KMS-11 (cell line): ENCODE measurements around the gene UNC5CL.

Experiments used
- H2AFZ ChIP-seq: fragments of 200-600 bp; sonication (generic); 2 replicates; pipeline ENCODE4 v1.6.1; 2016; ENCODE audit warnings: antibody characterized with exemption, mixed run types, low read depth
- H3K27ac ChIP-seq: fragments of 200-600 bp; sonication (generic); 2 replicates; pipeline ENCODE4 v1.6.1; 2016; ENCODE audit warnings: mild to moderate bottlenecking, mixed run types
- H3K27me3 ChIP-seq: fragments of 200-600 bp; sonication (generic); 2 replicates; pipeline ENCODE4 v1.6.1; 2017; ENCODE audit warnings: mild to moderate bottlenecking, low read depth, mixed run types, moderate library complexity; ENCODE audit not compliant: insufficient read depth
- H3K36me3 ChIP-seq: fragments of 200-600 bp; sonication (generic); 2 replicates; pipeline ENCODE4 v1.6.1; 2017; ENCODE audit warnings: mild to moderate bottlenecking, mixed run types; ENCODE audit not compliant: insufficient read depth
- H3K4me1 ChIP-seq: fragments of 200-600 bp; sonication (generic); 2 replicates; pipeline ENCODE4 v1.6.1; 2016; ENCODE audit warnings: mild to moderate bottlenecking, low read depth, mixed run types; ENCODE audit not compliant: poor library complexity, severe bottlenecking
- H3K4me2 ChIP-seq: fragments of 200-600 bp; sonication (generic); 2 replicates; pipeline ENCODE4 v1.7.0; 2016; ENCODE audit warnings: mild to moderate bottlenecking, mixed run types
- H3K4me3 ChIP-seq: fragments of 200-600 bp; sonication (generic); IDR thresholded peaks from 2 replicates; pipeline ENCODE4 v1.6.1; 2017; ENCODE audit warnings: low read depth, low read length, mixed read lengths; ENCODE audit not compliant: insufficient read depth
- H3K79me2 ChIP-seq: fragments of 200-600 bp; sonication (generic); 2 replicates; pipeline ENCODE4 v1.6.1; 2016; ENCODE audit warnings: low read depth, mixed run types; ENCODE audit not compliant: insufficient read depth
- H3K9ac ChIP-seq: fragments of 200-600 bp; sonication (generic); 2 replicates; pipeline ENCODE4 v1.6.1; 2016; ENCODE audit warnings: mild to moderate bottlenecking, mixed run types
- H4K20me1 ChIP-seq: fragments of 200-600 bp; sonication (generic); 2 replicates; pipeline ENCODE4 v1.6.1; 2016; ENCODE audit warnings: mild to moderate bottlenecking, mixed run types; ENCODE audit not compliant: insufficient read depth
- CTCF ChIP-seq: fragments of 200-600 bp; sonication (generic); conservative IDR thresholded peaks from 2 replicates; pipeline ENCODE4 v1.6.1; 2017; ENCODE audit warnings: low read depth, mild to moderate bottlenecking, antibody characterized with exemption, low read length, moderate library complexity, mixed read lengths

UNC5CL gene

GRCh38 chr6:41061196-41061726 is 22.2 kb upstream of the UNC5CL start:
- no peak overlapping the region for H3K9ac ChIP-seq
- H4K20me1 ChIP-seq, result no peaks in the 10 kb centered on the region
- H3K4me1 ChIP-seq, result peaks cover 8% of the 10 kb centered on the region
- no peak overlapping the region for H2AFZ ChIP-seq
- no peak for TF ChIP-seq CTCF
- H3K27me3 ChIP-seq, result no peaks in the 10 kb centered on the region
- H3K79me2 ChIP-seq, result no peaks in the 10 kb centered on the region
- H3K4me3 ChIP-seq, result no peak overlapping the region
- no peaks in the 10 kb centered on the region for H3K36me3 ChIP-seq
- H3K4me2 ChIP-seq, result no peak overlapping the region
- no peak overlapping the region for H3K27ac ChIP-seq

DNA sequence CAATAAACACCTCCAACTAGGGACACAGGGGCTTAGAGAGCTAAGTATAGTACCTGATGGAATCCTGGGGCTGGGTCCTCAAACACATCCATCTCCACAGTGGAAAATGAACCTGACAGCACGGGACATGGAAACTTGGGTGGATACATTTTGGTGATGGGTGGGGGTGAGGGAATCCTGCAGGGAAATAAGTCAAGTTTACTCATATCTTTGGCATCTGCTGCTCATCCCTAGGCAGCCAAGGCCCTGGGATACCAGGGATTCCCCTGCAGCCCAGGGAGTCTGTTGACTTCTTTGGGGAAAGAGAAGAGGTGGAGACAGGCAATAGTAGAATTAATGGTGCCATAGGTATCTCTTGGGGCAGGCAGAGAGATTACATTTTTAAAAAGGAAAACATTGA is 20.5 kb upstream of the UNC5CL start:
- Histone ChIP-seq H3K36me3 (no peaks in the 10 kb centered on the region), H3K27me3 (no peaks in the 10 kb centered on the region), H3K27ac (no peak overlapping the region), H4K20me1 (no peaks in the 10 kb centered on the region), H3K79me2 (no peaks in the 10 kb centered on the region), H3K4me1 (peaks cover 5% of the 10 kb centered on the region), H3K9ac (no peak overlapping the region), H3K4me3 (no peak overlapping the region), H2AFZ (no peak overlapping the region), H3K4me2 (no peak overlapping the region)
- no peak for TF ChIP-seq CTCF

- H3K79me2 ChIP-seq, result no peaks in the 10 kb centered on the region
- H3K27ac ChIP-seq, result no peak overlapping the region
- H3K27me3 ChIP-seq, result no peaks in the 10 kb centered on the region
- TF ChIP-seq CTCF, result no peak
- H4K20me1 ChIP-seq, result no peaks in the 10 kb centered on the region
- no peak overlapping the region for H3K4me3 ChIP-seq
- no peak overlapping the region for H3K9ac ChIP-seq
- H3K36me3 ChIP-seq, result no peaks in the 10 kb centered on the region
- no peak overlapping the region for H3K4me2 ChIP-seq
- no peak overlapping the region for H2AFZ ChIP-seq
- H3K4me1 ChIP-seq, result peaks cover 5% of the 10 kb centered on the region
Measured at GRCh38 chr6:41058783-41059181, 19.8 kb upstream of the UNC5CL start.

DNA sequence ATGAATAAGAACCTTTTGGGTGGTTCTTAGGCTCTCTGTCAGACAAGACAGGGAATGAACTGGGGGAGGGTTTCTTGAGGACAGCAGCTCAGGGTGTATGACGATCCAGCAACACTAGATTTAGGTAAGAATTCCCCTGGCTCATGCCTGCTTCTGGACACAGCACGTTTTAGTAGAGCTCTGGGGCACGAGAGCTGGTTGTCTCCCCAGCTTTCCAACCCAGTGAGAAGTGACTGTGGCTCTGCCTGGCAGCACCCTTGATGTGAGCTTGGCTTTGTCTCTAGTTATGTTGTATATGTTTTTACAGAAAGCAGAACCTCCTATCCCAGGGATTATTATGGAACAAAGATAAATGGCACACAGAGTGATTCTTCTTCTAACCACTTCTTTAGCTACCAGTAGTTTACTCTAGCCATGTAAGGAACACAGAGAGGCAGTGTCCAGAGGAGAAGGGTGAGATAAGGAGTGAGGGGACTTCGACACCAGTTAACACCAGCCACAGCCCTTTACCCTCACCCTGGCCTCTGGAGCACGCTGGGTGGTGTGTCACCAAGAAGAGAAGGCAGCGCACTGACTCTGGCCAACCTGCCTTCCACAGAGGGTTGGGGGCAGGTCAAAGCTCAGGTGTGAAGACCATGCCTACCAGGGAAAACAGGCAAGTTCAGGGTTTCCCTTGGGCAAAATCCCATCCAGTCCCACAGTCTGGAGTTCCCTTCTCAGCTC is 17.9 kb upstream of the UNC5CL start:
- Histone ChIP-seq H3K4me3 (no peak overlapping the region), H3K4me1 (peaks cover 5% of the 10 kb centered on the region), H3K36me3 (no peaks in the 10 kb centered on the region), H3K27me3 (no peaks in the 10 kb centered on the region), H3K27ac (no peak overlapping the region), H3K9ac (no peak overlapping the region), H3K4me2 (no peak overlapping the region), H2AFZ (no peak overlapping the region), H3K79me2 (no peaks in the 10 kb centered on the region), H4K20me1 (no peaks in the 10 kb centered on the region)
- TF ChIP-seq CTCF, result no peak
